Caco-2 (cell line): ENCODE measurements around the gene CHKA. TPM values are rescaled to one million over a fixed set of nuclear protein-coding genes. Genes with fewer than 3 reads are reported as not detected.

Experiments used
- BruUV-seq: library from RNA; stranded (reverse); fragments of 400-500 nt; replicated peaks from 2 replicates; lab custom pipeline; 2021; lab: Mats Ljungman, UMichigan
- CTCF ChIA-PET: fragments of 300-600 bp; sonication (Branson Sonifier 250); formaldehyde crosslinking; loops from one replicate; lab custom pipeline; 2022; ENCODE audit warnings: antibody characterized with exemption; lab: Charles Lee
- POLR2A ChIA-PET: fragments of 300-600 bp; sonication (Branson Sonifier 250); formaldehyde crosslinking; loops from one replicate; lab custom pipeline; 2022; ENCODE audit warnings: antibody characterized with exemption; lab: Charles Lee
- DNase-seq, 2 experiments: peaks; one replicate each; pipeline versions ENCODE4 v3.0.0 to v3.0.0-alpha.2; 2020 to 2022
- H3K27me3 ChIP-seq: replicated peaks from 2 replicates; pipeline ENCODE4 v1.6.0; 2011; ENCODE audit warnings: low read length; ENCODE audit not compliant: control insufficient read depth, insufficient read depth
- H3K36me3 ChIP-seq: 2 replicates; pipeline ENCODE4 v1.5.1; 2011; ENCODE audit warnings: low read length; ENCODE audit not compliant: control insufficient read depth, insufficient read depth
- H3K4me1 ChIP-seq: fragments of 250-450 bp; sonication (Bioruptor Pico); 2 replicates; pipeline ENCODE4 v1.5.1; 2020; ENCODE audit warnings: mild to moderate bottlenecking
- H3K4me3 ChIP-seq: 2 replicates; pipeline ENCODE4 v1.5.1; 2011; ENCODE audit warnings: low read depth, mild to moderate bottlenecking, control low read depth, low read length
- H3K9me3 ChIP-seq: fragments of 250-450 bp; sonication (Bioruptor Pico); 2 replicates; pipeline ENCODE4 v1.5.1; 2020; ENCODE audit warnings: mild to moderate bottlenecking, moderate library complexity
- H3K27ac Mint-ChIP-seq: one replicate; pipeline ENCODE4 v1.8.0; 2022; ENCODE audit warnings: mixed read lengths; ENCODE audit not compliant: unreplicated experiment
- H3K27me3 Mint-ChIP-seq: one replicate; pipeline ENCODE4 v1.8.0; 2022; ENCODE audit warnings: mixed read lengths; ENCODE audit not compliant: insufficient read depth, unreplicated experiment
- H3K36me3 Mint-ChIP-seq: one replicate; pipeline ENCODE4 v1.8.0; 2022; ENCODE audit warnings: mild to moderate bottlenecking, mixed read lengths; ENCODE audit not compliant: insufficient read depth, unreplicated experiment
- H3K4me1 Mint-ChIP-seq: one replicate; pipeline ENCODE4 v1.8.0; 2022; ENCODE audit warnings: low read depth, mixed read lengths; ENCODE audit not compliant: unreplicated experiment
- H3K4me3 Mint-ChIP-seq: one replicate; pipeline ENCODE4 v1.8.0; 2022; ENCODE audit warnings: mild to moderate bottlenecking, moderate library complexity, mixed read lengths; ENCODE audit not compliant: unreplicated experiment
- H3K9me3 Mint-ChIP-seq: one replicate; pipeline ENCODE4 v1.8.0; 2022; ENCODE audit warnings: mixed read lengths; ENCODE audit not compliant: unreplicated experiment
- CTCF ChIP-seq, 2 experiments: fragments of 200-600 bp in 1 of 2; IDR thresholded peaks; 1 replicate in 1 of 2; 2 replicates in 1 of 2; pipeline versions ENCODE4 v1.5.1 to v1.8.0; 2011 to 2022; ENCODE audit warnings: antibody characterized with exemption in 1 of 2, control low read depth in 1 of 2, inconsistent platforms in 1 of 2, low read depth in 1 of 2, low read length in 1 of 2, mild to moderate bottlenecking in 1 of 2, moderate library complexity in 1 of 2; ENCODE audit not compliant: insufficient read depth in 1 of 2, severe bottlenecking in 1 of 2, unreplicated experiment in 1 of 2
- intact Hi-C: fragments of 100-400 bp; cut with micrococcal nuclease; formaldehyde crosslinking; loops from one replicate; pipeline ENCODE4 v1.10.0; 2022; ENCODE audit not compliant: unreplicated experiment
- total RNA-seq: library from RNA; stranded (reverse); gene quantifications from 2 replicates; pipeline ENCODE4 v1.2.3, GENCODE V29; 2022

Gene CHKA
- total RNA-seq, 1 experiment from 2014 or later, result 169 TPM

- H3K9me3 ChIP-seq, result no peaks in the 10 kb centered on the region
- Mint-ChIP-seq H3K36me3 (peaks cover 59% of the 10 kb centered on the region), H3K27me3 (no peaks in the 10 kb centered on the region), H3K4me1 (no peaks in the 10 kb centered on the region), H3K27ac (peak overlapping the region; percentile 14), H3K4me3 (no peak overlapping the region), H3K9me3 (no peaks in the 10 kb centered on the region)
- no TSS peak for BruUV-seq
- H3K4me1 ChIP-seq, result no peaks in the 10 kb centered on the region
- no peak overlapping the region for H3K4me3 ChIP-seq
- no peak for TF ChIP-seq CTCF (IDR thresholded peaks at IDR 0.05; ENCODE audit: insufficient read depth in 1 of 2, low read depth in 1 of 2, low read length in 1 of 2, severe bottlenecking in 1 of 2, unreplicated experiment in 1 of 2)
- intact Hi-C loops, result no loop called here
- CTCF ChIA-PET, result interaction anchor here (0.6 to 1.5 kb wide), 3 partner anchors 29 to 563 kb away, joined by 3 to 5 read pairs (median 5); no protein-coding TSS in a partner anchor
- no peaks in the 10 kb centered on the region for H3K27me3 ChIP-seq
- DNase-seq, result peak in 1 of 2 experiments; percentile 43
- 0 out of 2 replicates have a peak, but pooled peaks cover 2% of the 10 kb centered on the region for H3K36me3 ChIP-seq
- POLR2A ChIA-PET, result no interaction called here
These were observed 69.7 kb downstream of the CHKA start for GRCh38 chr11:68051191-68052136.

- BruUV-seq, result no TSS peak
- Mint-ChIP-seq H3K36me3 (peaks cover 48% of the 10 kb centered on the region), H3K27me3 (no peaks in the 10 kb centered on the region), H3K9me3 (no peaks in the 10 kb centered on the region), H3K4me1 (no peaks in the 10 kb centered on the region), H3K4me3 (no peak overlapping the region), H3K27ac (no peak overlapping the region)
- peak in 1 of 2 experiments; percentile 51 for DNase-seq
- intact Hi-C loops, result no loop called here
- Histone ChIP-seq H3K36me3 (0 out of 2 replicates have a peak, but pooled peaks cover 2% of the 10 kb centered on the region), H3K9me3 (no peaks in the 10 kb centered on the region), H3K27me3 (no peaks in the 10 kb centered on the region), H3K4me1 (no peaks in the 10 kb centered on the region), H3K4me3 (no peak overlapping the region)
- CTCF ChIA-PET, result interaction anchor here (1.5 kb wide), 1 partner anchor 28 kb away, joined by 5 read pairs; no protein-coding TSS in a partner anchor
- POLR2A ChIA-PET, result no interaction called here
- TF ChIP-seq CTCF (IDR thresholded peaks at IDR 0.05; ENCODE audit: insufficient read depth in 1 of 2, low read depth in 1 of 2, low read length in 1 of 2, severe bottlenecking in 1 of 2, unreplicated experiment in 1 of 2), result no peak
These were observed 70.8 kb downstream of the CHKA start for GRCh38 chr11:68050371-68050841.

GRCh38 chr11:68049509-68050370 lies 71.4 kb downstream of the CHKA start:
- Mint-ChIP-seq H3K4me3 (no peak overlapping the region), H3K36me3 (peaks cover 41% of the 10 kb centered on the region), H3K27me3 (no peaks in the 10 kb centered on the region), H3K4me1 (no peaks in the 10 kb centered on the region), H3K9me3 (no peaks in the 10 kb centered on the region), H3K27ac (no peak overlapping the region)
- H3K4me1 ChIP-seq, result no peaks in the 10 kb centered on the region
- no TSS peak for BruUV-seq
- H3K36me3 ChIP-seq, result 0 out of 2 replicates have a peak, but pooled peaks cover 2% of the 10 kb centered on the region
- ChIA-PET POLR2A (no interaction called here), CTCF (interaction anchor here (1.5 kb wide), 1 partner anchor 28 kb away, joined by 5 read pairs; no protein-coding TSS in a partner anchor)
- H3K9me3 ChIP-seq, result no peaks in the 10 kb centered on the region
- intact Hi-C loops, result no loop called here
- H3K27me3 ChIP-seq, result no peaks in the 10 kb centered on the region
- no peak overlapping the region for H3K4me3 ChIP-seq
- TF ChIP-seq CTCF (IDR thresholded peaks at IDR 0.05; ENCODE audit: insufficient read depth in 1 of 2, low read depth in 1 of 2, low read length in 1 of 2, severe bottlenecking in 1 of 2, unreplicated experiment in 1 of 2), result no peak
- peak in 1 of 2 experiments; percentile 45 for DNase-seq
